ENCODE measurements around the gene TTC27.

Gene TTC27

DNA sequence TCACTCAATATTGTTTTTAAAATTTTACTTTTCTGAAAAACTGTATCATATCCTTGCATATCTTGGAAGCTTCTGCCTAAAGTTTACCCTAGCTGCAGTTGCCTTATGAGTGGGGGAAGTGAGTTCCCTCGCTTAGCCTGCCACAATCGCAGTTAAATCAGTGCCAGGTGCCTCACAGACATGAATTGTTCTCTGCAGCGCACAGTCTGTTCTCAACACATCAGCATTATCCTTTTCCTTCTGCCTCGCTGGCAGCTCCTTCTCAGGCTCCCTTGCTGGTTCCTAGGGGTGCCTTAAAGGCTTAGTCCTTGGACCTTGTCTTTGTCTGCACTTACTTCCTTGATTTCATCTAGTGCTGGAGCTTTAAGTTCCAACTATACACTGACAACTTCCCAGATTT is 132.8 kb downstream of the TTC27 start:
- no peak for DNase-seq

DNA sequence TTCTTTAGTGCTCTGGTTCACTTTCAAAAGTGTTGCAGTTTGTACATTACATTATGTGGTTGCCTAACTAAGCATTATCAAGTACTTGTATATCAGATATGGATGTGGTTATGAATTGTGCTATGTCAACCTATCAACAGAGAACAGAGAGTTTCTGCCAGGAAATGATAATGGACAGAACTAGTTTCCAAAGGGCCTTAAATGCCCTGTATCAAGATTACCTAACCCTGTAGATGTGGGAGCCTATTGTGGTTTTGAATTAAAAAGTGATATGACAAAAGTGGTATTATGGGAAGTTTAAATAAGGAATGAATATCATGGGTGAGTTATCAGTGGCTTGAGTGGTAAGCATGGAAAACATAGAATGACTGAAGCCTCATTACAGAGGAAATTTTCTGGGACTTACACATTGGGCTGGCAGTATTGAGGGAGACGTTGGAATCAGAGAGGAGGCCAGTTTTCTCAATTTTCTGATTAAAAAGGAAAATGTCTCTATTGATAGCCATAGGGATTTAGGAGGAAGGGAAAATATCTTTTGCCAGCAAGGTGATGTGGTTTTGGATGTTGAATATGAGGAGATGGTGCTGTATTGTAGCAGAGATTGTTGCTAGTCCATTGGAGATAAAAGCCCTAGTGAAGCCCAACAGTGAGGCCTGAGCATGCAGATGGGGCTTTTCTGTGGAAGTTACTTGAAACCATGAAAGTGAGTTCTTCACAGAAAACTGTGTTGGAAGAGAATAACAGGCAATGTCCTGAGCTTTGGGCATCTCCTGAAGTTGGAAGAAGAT is 140.7 kb downstream of the TTC27 start:
- DNase-seq, result no peak

DNA sequence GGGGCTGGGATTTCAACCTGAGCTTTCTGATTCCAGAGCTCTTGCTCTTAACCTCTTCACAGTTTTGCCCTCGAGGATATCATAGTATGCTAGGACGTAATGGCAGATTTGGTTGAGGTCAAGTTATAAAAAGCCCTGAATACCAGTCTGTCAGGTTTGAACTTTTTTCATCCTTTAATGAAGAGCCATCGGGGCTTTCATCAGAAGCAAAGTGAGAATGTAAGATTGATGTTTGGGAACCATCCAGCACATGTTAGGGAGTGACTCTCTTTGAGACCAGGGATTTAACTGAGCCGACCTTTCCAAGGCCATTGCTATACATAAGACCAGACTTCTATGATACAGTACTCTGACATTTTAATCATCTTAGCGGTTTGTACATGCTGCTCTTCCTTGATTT is 142.5 kb downstream of the TTC27 start:
- no peak for DNase-seq

DNA sequence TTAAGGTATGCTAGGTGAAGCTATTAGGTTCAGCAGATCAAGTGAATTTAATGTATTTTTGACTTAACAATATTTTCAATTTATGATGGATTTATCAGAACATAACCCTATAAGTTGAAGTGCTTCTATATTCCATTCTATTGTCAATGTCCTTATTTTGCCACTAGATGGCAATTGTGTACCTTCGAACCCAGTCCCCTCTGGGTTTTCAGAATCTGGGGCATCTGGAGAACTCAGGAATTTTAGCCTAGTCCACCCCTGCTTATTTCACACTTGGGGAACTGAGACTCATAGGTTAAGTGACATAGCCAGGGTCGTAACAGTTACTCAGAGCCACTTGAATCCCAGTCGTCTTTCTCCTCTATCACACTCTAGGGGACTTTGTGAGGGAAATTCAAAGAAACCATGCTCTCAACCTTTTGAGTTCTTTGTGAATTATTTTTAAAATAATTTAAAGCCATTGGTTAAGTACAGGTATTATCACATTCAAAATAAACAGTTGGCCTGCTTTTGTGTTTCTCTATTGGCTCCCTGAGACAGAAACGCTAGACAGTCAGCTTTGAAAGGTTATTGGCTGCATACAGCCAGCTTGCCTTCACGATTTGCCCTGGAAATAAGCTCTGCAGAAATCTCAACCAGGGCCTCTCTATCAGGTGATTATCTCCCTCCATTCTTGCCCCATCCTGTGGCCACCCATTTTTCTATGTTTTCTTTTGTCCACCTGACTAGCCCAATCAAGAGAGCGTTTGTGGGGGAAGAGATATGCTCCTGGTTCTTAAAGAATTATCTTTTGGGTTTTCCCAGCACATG is 145.0 kb downstream of the TTC27 start:
- peak; percentile 89 for DNase-seq

DNA sequence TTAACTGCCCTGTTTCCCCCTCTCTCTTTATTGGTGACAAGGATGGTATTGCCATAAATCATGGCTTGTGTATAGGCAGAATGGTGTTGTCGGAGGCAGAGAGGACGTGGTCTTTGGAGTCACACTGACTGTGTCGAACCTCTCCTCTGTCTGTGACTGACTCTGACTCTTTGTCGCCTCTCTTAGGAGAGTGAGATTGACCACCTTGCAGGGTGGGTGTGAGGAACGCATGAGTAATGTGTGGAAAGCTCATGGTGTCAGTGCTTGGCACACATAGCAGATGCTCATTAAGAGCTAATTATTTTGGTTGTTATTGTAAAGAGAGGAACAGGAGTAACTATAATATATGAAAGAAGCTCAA is 145.6 kb downstream of the TTC27 start:
- no peak for DNase-seq

DNA sequence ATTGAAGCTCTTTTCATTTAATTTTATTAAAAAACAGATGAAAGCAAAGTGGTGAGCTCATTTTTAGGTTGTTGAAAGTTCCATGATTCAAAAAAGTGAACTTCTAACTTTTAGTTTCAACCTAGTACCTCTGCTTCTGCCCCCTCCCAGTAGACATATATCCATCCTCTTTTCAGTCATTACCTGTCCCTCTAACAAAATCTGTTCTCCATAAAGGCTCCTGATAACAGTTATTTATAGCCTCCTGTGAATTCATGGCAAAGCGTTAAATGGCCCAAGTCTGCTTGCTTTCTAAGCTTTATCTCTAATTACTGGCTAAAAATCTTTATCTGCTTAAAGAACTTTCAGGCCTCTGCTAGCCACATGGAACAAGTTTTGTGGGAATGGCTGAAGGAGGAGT is 148.1 kb downstream of the TTC27 start:
- no peak for DNase-seq

DNA sequence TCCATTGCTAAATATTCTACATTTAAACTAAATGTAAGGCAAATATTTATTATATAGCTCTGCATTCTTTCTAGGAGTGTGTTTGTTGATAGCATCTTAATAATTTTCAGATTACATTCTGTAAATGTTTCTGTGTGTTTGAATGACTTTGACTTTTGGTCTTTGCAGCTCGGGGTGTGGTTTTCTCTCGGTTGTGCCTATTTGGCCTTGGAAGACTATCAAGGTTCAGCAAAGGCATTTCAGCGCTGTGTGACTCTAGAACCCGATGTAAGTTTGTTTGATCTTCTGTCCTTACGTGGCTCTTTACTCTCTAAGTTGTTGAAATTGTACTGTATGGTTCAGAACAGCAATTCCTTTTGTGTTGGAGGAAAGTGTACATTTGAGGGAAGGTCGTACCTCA is 149.9 kb downstream of the TTC27 start:
- no peak for DNase-seq

DNA sequence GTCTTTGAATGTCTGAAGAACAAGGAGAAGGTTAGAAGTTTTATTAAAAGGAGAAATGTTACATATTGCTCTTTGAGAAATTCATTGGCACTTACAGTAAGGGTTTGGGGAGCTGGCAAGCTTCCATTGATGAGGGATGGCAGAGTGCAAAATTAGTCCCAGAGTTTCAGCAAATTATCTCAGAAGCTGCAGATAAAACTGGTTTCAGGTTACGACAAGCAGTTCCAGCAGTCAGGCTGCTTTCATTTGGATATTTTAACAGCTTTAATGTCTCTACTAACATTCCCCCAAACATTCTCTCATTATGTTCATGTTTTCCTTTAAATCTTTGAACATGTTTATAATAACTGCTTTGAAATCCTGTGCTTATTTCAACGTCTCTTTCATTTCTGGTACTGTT is 153.1 kb downstream of the TTC27 start:
- no peak for DNase-seq

DNA sequence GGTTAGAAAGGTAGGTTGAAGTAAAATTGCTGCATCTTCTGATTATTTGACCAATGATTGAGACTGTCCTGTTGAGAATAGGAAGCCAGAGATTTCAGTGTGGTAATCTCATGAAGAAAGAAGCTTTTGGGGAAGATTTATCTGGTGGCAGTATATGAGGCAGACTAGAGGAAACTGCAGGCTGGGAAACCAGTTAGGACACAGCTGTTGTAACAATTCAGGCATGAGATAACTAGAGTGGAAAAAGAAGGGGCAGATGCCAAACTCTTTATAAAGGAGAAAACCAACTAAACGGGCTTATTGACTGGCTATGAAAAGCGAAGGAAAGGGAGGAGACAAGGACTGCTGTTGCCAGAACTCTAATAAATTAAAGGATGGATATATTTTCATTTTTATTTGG is 155.6 kb downstream of the TTC27 start:
- DNase-seq, result peak; percentile 86

DNA sequence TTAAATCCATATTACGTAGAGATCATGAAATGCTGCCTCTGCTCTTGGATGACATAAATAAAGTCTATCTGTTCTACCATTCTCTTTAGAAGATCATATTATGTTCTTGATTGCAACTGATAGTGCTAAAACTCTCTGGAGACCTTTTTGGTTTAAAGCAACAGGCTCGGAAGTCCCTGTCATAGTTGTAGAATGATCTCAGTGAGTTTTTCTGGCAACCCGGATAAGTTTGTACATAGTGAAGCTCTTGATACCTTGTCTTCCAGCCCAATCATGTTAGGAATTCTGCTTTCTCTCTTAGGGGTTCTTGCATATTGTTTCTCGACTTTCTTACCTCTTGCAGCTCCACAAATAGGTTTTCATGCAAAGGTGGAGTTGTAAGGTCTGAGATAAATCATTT is 156.1 kb downstream of the TTC27 start:
- DNase-seq, result no peak

DNA sequence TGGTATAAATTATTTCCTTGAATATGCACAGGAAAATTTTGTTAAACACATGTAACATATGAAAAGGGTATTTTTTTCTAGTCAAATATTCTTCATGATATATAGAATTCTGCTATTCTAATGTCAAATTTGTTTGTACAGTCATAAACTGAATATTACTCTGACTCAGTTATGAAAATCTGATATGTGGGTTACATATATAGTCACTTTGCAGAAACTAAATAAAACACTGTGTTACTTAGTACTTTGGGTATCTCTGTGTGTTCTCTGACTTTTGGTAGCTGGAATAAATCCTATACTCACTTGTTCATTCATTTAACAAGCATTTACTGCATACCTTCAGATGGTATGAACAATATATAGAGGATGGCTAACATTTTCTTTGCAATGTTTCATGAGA is 159.4 kb downstream of the TTC27 start:
- no peak for DNase-seq

DNA sequence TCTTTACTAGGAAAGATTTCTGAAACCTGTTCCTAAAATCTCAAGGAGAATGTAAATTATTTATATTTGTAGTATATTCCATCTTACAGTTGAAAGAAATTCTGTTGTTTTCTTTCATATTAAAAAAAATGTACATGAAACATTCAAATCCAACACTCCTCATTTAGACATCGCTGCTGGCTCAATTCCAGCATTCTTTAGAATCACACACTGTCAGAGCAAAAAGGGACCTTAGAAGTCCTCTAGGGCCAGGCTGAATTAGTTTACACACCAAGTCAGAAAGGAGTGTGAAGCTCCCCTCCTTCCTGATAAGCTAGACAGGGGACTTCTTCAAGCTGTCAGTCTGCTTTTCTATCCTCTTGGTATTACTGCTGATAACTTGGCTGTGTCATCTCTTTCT is 160.3 kb downstream of the TTC27 start:
- DNase-seq, result no peak

DNA sequence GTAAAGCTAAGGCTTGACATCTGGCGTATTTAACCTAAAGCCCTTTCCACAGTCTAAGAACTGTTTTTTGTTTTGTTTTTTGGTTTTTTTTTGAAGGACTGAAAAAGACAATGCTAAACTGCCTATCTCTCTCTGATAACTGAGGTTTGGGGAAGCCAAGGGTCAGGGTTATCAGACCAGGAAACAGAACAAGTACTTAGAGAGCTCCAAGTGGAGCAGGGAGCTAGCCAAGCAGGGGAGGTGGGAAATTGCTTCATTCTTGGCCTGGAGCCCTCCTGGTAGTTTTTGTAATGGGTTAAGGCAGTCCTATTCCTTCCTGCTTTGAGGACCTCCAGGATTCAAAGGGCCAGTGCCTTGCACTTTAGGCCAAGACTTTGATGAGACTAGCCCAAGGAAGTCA is 164.6 kb downstream of the TTC27 start:
- no peak for DNase-seq

DNA sequence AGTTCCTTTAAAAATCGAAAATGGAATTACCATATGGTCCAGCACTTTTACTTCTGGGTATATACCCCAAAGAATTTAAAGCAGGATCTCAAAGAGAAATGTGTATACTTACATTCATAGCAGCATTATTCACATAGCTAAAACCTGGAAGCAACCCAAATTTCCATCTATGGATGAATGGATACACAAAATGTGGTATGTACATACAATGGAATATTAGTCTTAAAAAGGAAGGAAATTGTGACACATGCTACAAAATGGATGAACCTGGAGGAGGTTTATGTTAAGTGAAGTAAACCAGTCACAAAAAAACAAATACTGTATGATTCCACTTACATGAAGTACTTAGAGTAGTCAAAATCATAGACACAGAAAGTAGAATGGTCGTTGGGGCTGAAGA is 171.0 kb downstream of the TTC27 start:
- DNase-seq, result no peak

DNA sequence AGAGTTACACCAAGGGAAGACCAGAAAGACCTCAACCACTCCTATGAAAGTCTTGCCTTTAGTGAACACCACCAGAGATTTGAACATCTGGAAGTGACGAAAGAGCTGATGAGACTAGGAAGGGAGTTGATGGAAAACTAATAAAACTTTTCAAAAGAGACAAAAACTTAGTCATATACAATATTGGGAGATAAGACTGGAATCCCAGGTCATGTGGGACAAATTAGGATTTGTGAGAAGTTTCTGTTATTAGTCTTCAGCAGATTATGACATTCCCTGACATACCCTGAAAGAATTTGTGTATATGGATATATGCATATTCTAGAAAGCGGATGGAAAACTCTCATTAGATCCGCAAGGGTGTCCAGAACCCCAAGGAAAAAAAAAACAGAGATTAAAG is 173.9 kb downstream of the TTC27 start:
- no peak for DNase-seq

DNA sequence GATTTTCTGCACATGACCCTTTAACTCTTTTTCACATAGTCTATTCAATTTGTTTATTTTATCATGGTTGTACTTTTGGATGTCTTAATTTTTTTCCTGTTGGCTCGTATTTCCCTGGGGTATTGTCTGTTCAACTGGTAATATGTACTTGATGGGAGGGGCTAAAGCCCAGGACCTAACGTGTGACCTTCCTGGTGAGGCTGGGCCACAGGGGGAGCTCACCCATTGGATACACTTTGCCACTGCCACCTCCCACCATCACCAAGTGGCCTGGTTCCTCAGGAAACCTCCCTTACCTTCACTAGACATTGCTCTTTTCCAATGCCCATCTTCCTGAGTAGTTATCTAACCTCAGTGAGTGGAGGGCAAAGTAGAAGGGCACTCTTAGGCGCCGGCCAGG is 175.0 kb downstream of the TTC27 start:
- DNase-seq, result no peak

DNA sequence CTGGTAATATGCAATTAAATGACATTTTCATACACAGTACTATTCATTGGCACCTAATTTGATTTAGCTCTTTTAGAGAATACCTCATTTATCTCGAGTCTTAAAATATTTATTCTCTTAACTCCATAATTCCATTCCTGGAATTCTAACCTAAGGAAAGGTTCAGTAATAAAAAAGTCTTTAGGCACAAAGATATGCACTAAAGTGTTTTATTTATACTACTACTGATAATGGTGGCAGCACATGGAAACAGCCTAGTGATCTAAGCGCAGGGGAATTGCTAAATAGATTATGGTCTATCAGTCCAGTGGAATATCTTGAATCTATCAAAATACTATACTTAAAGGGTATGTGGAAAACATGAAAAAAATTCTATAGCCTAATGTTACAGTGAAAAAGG is 176.4 kb downstream of the TTC27 start:
- DNase-seq, result no peak

DNA sequence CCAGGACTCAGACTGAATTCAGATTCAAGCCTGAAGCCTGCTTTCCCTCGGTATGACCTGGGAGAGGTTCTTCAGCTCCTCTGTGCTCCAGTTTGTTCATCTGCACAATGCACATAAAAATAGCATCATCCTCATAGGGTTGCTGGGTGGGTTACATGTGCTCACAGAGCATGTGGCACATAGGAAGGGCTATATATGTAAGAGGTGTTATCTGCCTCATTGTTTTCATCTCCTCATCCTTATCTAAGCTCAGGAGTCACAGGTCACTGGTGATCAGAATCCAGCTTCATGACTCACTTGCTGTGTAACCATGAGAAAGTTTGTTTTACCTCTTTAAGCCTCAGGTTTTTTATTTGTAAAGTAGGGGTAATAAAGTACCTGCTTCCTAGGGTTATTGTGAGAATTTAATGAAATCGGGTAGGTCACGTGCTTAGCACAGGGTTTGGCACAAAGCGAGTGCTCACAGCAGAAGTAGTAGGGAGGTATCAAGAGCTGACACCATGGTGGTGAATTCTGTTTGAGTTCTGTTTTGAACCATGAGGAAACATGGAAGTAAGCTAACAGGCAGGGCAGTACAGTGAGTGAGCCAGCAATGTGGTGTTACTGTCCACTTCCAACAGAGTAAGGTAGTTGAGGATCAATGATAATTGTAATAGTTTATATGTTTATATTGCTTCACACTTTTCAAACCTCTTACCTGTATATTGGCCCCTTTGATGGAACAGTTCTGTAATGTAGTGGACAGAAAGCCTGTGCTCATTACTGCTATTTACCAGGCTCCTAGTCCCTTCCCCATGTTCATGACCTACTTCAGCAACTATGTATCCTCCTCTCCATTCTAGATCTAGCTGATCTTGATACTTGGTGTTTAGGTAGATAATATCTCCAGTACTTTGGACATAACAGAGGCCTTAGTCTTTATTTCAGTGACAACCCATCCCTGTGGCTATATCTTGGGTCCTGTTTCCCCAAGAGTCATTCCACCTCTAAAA is 177.6 kb downstream of the TTC27 start:
- DNase-seq, result no peak

DNA sequence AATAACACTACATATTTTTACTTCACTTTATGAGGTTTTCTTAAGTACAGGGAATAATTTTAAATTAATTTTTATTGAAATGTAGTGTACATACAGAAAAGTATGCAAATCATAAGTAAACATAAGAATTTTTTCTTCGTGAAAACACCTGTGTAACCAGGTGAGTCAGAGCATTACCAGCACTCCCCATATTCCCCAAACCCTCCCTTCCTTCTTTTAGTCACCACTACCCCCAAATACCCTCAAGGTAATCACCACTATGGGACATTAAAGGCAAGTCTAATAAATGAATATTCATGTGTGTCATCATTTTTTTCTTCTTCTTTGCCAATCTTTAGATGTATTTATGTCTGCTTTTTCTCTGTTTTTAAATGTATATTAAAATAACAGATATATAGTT is 179.0 kb downstream of the TTC27 start:
- DNase-seq, result no peak

DNA sequence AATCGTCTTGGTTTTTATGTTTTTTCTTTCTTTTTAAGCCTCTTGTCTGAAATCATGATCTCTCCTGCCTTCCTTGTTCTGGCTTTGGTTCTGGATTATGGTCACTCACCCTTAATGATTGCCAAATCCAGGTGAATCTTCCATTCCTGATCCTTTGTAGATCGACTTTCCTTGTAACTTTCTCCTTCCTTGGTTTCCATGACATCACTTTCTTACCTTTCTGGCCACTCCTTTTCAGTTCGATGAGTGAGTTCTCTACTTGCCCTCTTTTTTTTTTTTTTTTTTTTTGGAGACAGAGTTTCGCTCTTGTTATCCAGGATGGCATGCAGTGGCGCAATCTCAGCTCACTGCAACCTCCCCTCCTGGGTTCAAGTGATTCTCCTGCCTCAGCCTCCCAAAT is 179.8 kb downstream of the TTC27 start:
- DNase-seq, result no peak

DNA sequence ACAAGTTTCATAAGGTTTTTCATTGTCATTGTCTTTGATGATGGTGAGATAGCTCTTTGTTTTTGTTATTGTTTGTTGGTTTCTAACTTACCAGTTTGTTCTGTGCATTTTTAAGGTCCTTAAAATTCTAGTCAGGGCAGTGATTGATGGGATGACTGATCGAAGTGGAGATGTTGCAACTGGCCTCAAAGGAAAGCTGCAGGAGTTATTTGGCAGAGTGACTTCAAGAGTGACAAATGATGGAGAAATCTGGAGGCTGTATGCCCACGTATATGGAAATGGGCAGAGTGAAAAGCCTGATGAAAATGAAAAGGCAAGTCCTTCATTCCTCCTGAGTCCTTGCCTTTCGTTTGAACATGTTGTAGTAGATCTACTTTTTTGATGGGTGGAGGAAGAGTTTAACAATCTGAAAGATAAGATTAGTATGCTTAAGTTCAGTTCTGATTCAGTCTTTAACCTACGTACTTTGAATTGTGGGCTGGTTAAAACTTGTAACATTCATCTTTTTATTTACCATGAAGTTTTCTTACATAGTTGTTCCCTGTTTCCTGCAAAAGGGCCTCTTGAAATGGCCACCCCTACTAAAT is 183.2 kb downstream of the TTC27 start:
- no peak for DNase-seq

DNA sequence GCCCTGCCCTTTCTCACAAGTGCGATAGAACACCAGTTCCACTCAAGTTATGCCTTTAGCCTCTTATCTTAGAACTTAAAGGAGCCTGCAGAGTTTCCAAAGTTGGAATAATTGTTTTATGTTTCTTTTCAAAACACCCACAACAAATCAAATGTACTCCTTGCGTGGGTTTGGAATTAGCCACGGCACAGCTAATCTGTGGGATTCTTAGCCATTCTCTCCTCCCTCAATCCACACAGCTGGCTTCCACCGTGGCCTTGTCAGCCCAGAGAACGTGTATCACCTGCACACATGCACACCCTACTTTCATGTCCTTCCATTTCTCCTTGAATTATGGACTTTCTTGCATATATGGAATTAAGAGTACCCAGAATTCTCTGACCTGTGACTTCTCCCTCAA is 183.8 kb downstream of the TTC27 start:
- no peak for DNase-seq

DNA sequence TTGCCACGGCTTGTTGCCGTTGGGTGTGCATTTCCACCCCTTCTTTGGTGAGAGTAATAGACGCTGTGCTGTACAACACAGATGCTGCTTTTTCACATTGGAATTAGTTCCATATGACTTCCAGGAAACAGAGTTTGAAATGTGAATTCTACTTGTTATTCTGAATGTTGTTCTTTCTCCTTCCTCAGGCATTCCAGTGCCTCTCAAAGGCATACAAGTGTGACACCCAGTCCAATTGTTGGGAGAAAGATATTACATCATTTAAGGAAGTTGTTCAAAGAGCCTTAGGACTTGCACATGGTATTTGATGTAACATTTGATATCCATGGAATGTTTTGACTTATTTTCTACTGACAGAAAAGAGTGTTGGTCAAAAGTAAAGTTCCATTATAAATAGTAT is 184.5 kb downstream of the TTC27 start:
- no peak for DNase-seq

Data from NCI-H1694 treated with DMSO at 0.1 percent for 48 hours (cell line).